Transverse colon (tissue), 4 donors: Measurements from ENCODE around the gene SLBP.

Source experiments
- CTCF ChIP-seq, 5 experiments: fragments of 200-600 bp in 3 of 5; fragments of 450-650 bp in 2 of 5; sonication (generic) in 3 of 5; IDR thresholded peaks; 1 replicate in 2 of 5; 2 replicates in 3 of 5; pipeline ENCODE4 v1.5.1; 2016 to 2017; ENCODE audit warnings: antibody characterized with exemption in 5 of 5, inconsistent platforms in 3 of 5, mild to moderate bottlenecking in 2 of 5, moderate library complexity in 1 of 5
- POLR2A ChIP-seq: fragments of 450-650 bp; IDR thresholded peaks from one replicate; pipeline ENCODE4 v1.6.1; 2016; ENCODE audit warnings: antibody characterized with exemption, mild to moderate bottlenecking, moderate library complexity
- POLR2AphosphoS5 ChIP-seq, 3 donors: sonication (generic); formaldehyde crosslinking; IDR thresholded peaks; one replicate each; pipeline ENCODE4 v1.6.1; 2016; ENCODE audit warnings: antibody characterized with exemption in 3 of 3

GRCh38 chr4:1727117-1728031 lies 15.3 kb upstream of the SLBP start:
- no peak for TF ChIP-seq CTCF (IDR thresholded peaks at IDR 0.05)
- TF ChIP-seq POLR2A = no peak
- no peak for TF ChIP-seq POLR2AphosphoS5 (IDR thresholded peaks at IDR 0.05)
